ENCODE measurements around the gene ZNF697. TPM values are rescaled to one million over a fixed set of nuclear protein-coding genes. Genes with fewer than 3 reads are reported as not detected.

The ZNF697 gene
- total RNA-seq, 2 donors from 2014 or later, result 12.0 to 14.8 TPM

GRCh38 chr1:119670898-119671297 lies 22.8 kb upstream of the ZNF697 start:
- no peak overlapping the region for H3K9ac ChIP-seq (ENCODE audit: extremely low read depth, low read length, poor library complexity, severe bottlenecking)
- Mint-ChIP-seq H3K4me3 (no peak overlapping the region), H3K27me3 (ENCODE audit: insufficient read depth) (no peaks in the 10 kb centered on the region), H3K36me3 (ENCODE audit: low read depth) (no peaks in the 10 kb centered on the region), H3K27ac (no peak overlapping the region), H3K4me1 (peaks cover 20% of the 10 kb centered on the region), H3K9me3 (no peaks in the 10 kb centered on the region)
- no peak for TF ChIP-seq CTCF (conservative IDR thresholded peaks at IDR 0.05)
- WGBS, 2 experiments (ENCODE audit: insufficient coverage in 1 of 2, insufficient read length in 1 of 2), result 75 to 87% methylated on average over 1 to 2 of the region's 2 CpGs
- H3K27ac ChIP-seq (ENCODE audit: low read depth, low read length), result no peak overlapping the region
- no peak for DNase-seq
- H3K4me3 ChIP-seq (ENCODE audit: low read length), result no peak overlapping the region
- H3K36me3 ChIP-seq (ENCODE audit: control insufficient read depth, insufficient read depth, low read length), result no peaks in the 10 kb centered on the region
- no peaks in the 10 kb centered on the region for H3K27me3 ChIP-seq (ENCODE audit: control insufficient read depth, insufficient read depth, low read length, poor library complexity, severe bottlenecking)
- H3K4me1 ChIP-seq (ENCODE audit: control insufficient read depth, insufficient read depth, low read length), result peaks cover 10% of the 10 kb centered on the region
- no peaks in the 10 kb centered on the region for H3K9me3 ChIP-seq (ENCODE audit: control insufficient read depth, low read length)

GRCh38 chr1:119667173-119667572 lies 19.1 kb upstream of the ZNF697 start:
- 94 to 95% methylated on average over 4 to 6 of the region's 6 CpGs for WGBS, 2 experiments (ENCODE audit: insufficient coverage in 1 of 2, insufficient read length in 1 of 2)
- DNase-seq, result no peak
- H3K4me3 Mint-ChIP-seq, result no peak overlapping the region
- H3K9me3 Mint-ChIP-seq, result no peaks in the 10 kb centered on the region
- no peak overlapping the region for H3K27ac Mint-ChIP-seq
- Histone ChIP-seq H3K27me3 (ENCODE audit: control insufficient read depth, insufficient read depth, low read length, poor library complexity, severe bottlenecking) (no peaks in the 10 kb centered on the region), H3K27ac (ENCODE audit: low read depth, low read length) (no peak overlapping the region), H3K36me3 (ENCODE audit: control insufficient read depth, insufficient read depth, low read length) (no peaks in the 10 kb centered on the region), H3K9ac (ENCODE audit: extremely low read depth, low read length, poor library complexity, severe bottlenecking) (no peak overlapping the region), H3K9me3 (ENCODE audit: control insufficient read depth, low read length) (no peaks in the 10 kb centered on the region), H3K4me3 (ENCODE audit: low read length) (no peak overlapping the region), H3K4me1 (ENCODE audit: control insufficient read depth, insufficient read depth, low read length) (no peaks in the 10 kb centered on the region)
- no peaks in the 10 kb centered on the region for H3K36me3 Mint-ChIP-seq (ENCODE audit: low read depth)
- TF ChIP-seq CTCF (conservative IDR thresholded peaks at IDR 0.05), result no peak
- H3K27me3 Mint-ChIP-seq (ENCODE audit: insufficient read depth), result no peaks in the 10 kb centered on the region
- peaks cover 2% of the 10 kb centered on the region for H3K4me1 Mint-ChIP-seq

- H3K4me1 Mint-ChIP-seq, result peaks cover 26% of the 10 kb centered on the region
- no peaks in the 10 kb centered on the region for H3K9me3 Mint-ChIP-seq
- no peaks in the 10 kb centered on the region for H3K27me3 Mint-ChIP-seq (ENCODE audit: insufficient read depth)
- 85 to 90% methylated on average over 3 to 5 of the region's 5 CpGs for WGBS, 2 experiments (ENCODE audit: insufficient coverage in 1 of 2, insufficient read length in 1 of 2)
- no peak overlapping the region for H3K9ac ChIP-seq (ENCODE audit: extremely low read depth, low read length, poor library complexity, severe bottlenecking)
- H3K9me3 ChIP-seq (ENCODE audit: control insufficient read depth, low read length), result no peaks in the 10 kb centered on the region
- no peak for TF ChIP-seq CTCF (conservative IDR thresholded peaks at IDR 0.05)
- no peaks in the 10 kb centered on the region for H3K36me3 ChIP-seq (ENCODE audit: control insufficient read depth, insufficient read depth, low read length)
- DNase-seq, result no peak
- H3K27ac ChIP-seq (ENCODE audit: low read depth, low read length), result no peak overlapping the region
- no peak overlapping the region for H3K27ac Mint-ChIP-seq
- H3K4me3 ChIP-seq (ENCODE audit: low read length), result no peak overlapping the region
- H3K27me3 ChIP-seq (ENCODE audit: control insufficient read depth, insufficient read depth, low read length, poor library complexity, severe bottlenecking), result no peaks in the 10 kb centered on the region
- H3K4me3 Mint-ChIP-seq, result no peak overlapping the region
- no peaks in the 10 kb centered on the region for H3K36me3 Mint-ChIP-seq (ENCODE audit: low read depth)
- no peaks in the 10 kb centered on the region for H3K4me1 ChIP-seq (ENCODE audit: control insufficient read depth, insufficient read depth, low read length)
Measured at GRCh38 chr1:119664067-119664466, 16.0 kb upstream of the ZNF697 start.

Data from endodermal cell (in vitro differentiated cells).